Eye (tissue), 1 donor: ENCODE measurements around the gene CFAP61.

ENCODE experiments used
- DNase-seq: peaks from one replicate; pipeline ENCODE4 v3.0.0-alpha.2; 2015

The CFAP61 gene

DNA sequence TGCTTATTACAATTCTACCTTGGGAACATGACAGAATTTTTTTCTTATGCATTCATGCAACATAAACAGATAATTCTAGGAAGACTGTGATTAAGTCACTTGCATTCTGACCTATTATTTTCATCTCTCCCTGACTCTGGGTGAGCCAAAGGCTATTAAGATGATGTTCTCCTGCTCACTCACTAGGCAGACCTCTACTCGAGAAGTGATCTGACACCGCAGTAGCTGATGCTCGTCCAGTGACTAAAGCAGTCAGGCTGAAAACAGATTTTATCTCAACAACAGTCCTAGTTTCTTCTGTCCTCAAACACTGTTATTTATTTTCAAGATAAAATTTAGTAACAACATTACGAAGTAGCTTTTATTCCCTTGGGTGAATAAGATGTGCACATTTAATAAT, 17.8 kb upstream of the CFAP61 start:
- no peak for DNase-seq

DNA sequence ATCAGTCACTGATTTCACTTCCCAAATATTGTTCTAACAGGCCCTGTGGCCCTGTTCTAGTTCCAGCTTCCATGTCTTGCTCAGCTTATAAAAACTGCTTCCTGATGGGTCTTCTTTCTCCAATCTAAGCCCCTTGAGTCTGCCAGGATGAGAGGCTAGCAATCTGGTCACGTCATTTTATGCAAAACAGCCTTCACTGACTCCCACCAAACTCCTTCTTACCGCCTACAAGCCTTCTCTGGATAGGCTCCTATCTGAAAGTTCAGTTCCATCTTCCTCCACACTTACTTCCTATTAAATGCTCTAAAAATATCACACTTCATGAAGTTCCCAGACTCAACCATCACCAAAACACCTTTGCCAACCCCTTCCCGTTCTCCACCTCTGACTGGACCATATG, 15.6 kb upstream of the CFAP61 start:
- DNase-seq: no peak

DNA sequence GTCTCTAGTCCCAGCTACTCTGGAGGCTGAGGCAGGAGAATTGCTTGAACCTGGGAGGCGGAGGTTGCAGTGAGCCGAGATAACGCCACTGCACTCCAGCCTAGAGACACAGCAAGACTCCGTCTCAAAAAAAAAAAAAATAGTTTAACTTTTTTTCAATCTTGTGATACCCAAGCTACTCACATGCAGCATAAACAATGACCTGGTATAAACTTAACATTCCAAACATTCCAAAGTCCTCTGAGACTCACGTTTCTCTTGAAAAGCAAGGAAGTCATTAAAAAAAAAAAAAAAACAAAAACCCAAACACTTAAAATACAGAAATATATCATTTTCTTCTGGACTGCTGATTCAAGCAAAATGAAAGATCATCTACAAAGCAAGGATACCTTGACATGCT, 14.4 kb upstream of the CFAP61 start:
- no peak for DNase-seq

DNA sequence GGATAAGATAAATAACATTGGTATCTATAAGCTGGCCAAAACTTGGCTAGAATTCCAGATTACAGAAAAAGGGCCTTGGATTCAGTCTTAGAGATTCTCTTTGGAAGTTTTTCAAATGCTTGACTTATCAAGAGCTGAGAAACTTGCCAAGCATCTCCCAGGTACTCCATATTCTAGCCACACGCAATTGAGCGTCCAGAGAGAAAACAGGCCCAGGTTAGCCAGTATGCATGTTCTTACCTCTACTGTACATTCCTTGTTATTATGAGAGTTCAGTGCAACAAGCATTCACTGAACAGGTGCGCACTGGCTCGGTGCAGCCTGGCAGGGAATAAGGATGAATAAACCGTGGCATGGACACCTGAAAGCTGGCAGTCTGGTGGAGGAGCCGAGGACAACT, 13.7 kb upstream of the CFAP61 start:
- no peak for DNase-seq

DNA sequence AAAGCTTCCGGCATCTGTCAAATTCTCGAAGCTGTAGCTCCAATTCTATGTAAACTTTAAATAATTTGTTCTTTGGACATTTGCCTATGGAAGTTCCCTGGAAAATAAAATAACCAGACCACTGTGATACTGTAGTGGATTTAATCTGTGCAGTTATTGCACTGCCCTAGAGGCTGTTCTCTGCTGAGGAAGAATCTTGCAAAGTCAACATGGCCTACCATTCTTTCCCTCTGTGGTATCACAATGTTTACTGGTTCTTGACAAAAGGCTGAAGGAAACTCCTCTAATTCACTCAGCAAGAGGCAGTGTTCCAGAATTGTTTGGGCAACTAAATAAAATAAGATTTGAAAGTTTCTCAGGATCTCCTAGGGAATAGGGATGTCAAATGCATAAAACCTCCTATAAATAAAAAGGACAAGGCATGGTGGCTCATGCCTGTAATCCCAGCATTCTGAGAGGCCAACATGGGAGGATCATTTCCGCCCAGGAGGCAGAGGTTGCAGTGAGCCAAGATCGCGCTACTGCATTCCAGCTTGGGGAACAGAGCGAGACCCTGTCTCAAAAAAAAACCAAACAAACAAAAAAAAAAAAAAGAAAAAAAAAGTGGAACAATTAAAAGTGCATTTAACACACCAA, 12.5 kb upstream of the CFAP61 start:
- no peak for DNase-seq

DNA sequence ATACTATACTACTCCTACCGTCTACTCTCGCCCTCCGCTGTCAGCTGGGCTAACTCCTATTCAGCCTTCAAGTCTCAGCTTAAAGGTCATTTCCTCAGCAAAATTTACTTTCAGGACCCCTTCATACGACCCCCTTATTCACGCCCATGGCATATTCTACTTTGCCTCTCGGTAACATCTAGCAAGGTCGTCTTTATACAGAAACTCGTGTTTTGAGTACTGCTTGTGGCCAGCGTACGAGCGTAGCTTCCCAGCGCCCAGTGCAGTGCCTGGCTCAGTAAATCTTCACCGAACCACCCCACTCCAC, 612 bp upstream of the CFAP61 start:
- DNase-seq: no peak

DNA sequence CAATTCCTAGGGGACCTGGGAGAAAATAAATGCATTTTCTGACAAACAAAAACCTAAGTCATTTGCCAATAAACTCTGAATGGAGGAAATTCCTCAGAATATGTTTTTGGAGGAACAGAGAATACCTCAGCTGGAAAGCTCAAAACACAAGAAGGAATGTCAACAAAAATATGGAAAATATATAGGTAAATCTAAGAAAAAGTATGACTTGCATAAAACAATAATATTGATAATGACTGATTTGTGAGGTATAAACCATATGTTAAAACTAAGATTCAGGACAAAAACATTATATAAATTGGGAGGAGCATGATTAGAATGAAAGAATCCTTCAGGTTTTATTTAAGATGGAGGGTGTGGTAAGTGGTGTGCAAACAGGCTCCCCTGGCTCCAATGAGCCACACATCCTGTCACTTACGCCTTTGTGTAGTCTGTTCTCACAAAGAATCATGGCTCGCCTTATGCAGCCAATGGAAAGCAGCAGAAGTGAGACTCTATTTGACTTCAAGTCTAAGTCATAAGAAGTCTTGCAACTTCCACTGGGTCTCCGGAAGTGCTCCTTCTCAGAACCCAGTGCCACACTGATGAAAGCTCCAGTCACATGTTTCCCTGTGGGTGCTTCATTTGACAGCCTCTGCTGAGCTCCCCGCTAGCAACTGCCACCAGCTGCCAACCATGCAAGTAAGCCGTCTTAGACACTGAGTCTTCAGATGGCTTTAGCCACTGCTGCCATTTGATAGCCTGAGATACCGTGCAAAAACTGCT, 8.1 kb downstream of the CFAP61 start:
- DNase-seq: no peak

DNA sequence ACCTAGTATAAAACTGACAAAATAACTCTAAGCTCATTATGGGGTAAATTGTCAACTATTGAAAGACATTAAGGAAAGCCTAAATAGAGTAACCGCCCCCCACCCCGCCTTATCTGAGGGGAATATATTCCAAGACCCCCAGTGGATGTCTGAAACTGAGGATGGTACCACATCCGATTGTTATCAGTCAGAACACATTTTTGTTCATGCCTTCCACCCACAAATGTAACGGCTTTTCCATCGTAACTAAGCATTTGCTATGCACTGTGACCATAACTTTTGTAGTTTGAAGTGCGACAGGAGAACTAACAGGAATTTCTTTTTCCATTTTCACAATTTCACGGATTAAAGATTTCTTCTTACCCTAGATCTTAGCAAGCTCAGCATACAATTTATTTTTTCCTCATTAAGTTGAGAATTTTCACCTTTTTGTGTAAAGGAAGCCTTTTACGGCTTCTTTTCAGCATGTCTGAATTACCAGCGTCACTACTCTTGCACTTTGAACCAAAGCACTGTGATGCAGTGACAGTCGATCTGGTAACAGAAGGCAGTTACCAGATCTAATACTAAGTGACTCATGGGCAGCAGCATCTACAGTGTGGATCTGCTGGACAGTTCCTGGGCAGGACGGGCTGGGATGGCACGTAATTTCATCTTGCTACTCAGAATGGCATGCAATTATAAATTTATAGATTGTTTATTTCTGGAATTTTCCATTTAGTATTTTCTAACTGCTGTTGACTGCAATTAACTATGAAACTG, 11.8 kb downstream of the CFAP61 start:
- no peak for DNase-seq

DNA sequence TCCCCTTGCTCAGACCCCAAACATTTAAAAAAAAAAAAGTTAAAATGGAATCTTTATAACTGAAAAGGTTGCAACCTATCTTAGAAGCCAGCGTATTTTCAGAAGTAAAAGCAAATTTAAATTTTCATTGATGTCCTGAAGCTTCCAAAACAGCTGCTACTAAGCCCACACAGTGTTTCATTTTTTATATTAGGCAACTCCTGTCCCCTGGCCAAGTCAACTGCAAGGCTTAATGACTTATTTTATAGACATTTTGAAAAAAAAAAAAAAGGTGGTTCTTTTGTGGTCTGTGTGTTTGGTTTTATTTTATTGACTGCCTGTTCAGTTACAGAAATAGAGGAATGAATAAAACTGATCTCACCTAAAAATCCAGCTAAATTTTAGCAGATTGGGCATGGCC, 13.0 kb downstream of the CFAP61 start:
- no peak for DNase-seq

DNA sequence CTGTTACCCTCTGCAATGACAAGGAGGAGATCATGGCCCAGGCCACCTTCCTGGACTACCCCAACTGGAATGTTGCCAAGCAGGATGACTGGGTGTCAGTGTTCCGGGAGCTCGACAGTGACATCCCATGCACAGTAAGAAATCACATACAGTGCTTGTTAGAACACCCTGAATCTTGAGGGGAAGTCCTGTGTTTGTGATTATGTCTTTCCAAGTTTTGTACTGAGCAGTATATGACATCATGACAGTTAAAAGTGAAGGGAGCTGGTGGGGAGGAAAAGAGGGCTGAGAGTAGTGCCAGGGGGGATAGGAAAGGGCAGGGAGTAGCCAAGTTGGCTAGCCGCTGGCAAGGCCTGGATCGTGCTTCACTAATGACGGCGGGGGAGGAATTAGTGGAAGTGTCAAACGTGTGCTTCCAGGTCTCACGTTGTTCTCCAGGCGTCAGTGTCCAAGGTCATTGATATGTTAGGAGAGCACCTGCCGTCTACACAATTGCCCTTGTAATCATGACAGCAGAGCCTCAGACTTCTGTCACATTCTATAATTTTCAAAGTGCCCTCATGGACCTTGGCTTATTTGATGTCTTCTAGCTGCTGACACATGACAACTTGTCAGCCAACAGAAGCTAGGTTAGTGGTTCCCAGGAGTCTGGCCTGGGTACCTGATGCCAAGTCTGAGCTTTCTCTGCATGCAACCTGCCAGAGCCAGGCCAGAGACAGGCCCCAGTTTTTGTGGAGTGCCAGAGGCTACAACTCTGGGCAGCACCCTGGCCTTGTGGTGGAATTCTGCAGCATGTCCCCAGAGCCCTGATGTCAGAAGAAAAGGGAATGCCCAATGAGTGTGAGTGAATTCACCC, 18.8 kb downstream of the CFAP61 start:
- DNase-seq: no peak

DNA sequence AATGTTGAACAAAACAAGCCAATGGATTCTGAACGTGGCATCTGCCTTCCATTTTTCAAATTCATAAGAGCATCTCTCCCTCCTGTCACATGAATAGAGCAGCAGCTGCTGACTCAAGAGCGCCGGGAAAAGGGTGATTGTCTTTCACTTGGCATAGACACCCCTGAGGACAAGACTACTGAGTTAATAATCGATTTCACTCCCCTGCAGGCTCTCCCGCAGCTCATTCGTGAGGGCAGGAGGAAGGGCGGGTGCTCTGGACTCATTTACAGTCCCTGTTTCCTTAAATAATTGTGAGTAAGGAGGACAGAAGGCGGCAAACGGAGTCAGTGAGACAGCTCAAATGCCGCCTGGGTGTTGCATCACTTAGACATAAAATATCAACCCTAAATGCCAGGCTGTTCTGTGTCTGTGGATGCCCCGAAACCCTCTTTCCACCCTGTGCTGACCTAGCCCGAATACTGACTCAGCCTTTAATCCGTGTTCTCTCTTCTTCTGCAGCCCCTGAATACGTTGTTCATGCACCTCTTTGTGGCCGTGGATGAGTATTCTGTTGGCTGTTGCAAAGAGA, 21.6 kb downstream of the CFAP61 start:
- peak; percentile 55 for DNase-seq

DNA sequence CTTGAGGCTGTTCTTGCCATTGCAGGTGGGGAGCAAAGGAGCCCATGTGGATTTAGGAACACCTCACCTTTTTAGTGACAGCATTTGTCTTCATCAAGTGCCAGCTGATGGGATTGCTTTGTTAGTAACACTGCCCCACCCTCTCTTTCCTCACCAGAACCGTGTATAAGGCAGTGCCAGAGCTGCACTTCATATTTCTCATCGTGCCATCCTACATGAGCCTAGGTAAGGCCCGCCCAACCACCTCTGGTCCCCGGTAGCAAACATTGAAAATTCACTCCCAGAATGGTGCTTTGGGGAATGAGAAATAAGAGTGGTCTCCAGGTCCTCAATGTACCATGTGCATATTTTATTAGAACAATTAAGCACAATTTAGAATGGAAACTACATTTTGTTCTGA, 22.7 kb downstream of the CFAP61 start:
- DNase-seq: no peak

DNA sequence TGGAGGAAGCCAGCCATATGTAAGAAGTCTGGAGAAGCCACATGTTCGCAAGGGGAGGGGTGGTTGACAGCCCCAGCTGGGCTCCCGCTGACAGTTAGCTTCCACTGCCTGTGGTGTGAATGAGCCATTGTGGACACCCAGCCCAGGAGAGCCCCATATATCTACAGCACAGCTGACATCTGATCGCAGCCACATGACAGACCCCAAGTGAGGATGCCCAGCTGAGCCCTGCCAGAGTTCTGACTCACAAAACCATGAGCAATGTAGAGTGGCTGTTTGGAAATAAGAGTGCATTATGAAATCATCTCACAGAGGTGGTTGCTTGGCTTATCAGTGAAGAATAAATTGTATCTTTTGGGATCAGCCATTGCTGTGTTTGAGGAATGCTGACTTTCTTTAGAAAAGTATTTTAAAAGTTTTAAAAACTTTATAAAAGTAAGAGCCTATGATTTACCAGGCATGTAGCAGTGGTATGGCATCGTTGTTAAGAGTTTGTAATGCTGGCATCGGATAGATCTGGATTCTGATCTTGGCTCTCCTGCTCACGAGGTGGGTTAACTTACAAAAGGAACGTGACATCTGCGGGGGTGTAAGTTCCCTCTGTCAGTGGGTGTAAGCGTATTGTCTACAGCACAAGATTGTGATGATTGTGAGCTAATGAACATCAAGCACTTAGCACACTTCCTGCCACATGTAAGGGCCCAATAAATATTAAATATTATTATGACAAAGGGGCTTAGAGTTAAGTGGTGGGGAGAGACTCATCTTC, 24.1 kb downstream of the CFAP61 start:
- DNase-seq: peak; percentile 67

DNA sequence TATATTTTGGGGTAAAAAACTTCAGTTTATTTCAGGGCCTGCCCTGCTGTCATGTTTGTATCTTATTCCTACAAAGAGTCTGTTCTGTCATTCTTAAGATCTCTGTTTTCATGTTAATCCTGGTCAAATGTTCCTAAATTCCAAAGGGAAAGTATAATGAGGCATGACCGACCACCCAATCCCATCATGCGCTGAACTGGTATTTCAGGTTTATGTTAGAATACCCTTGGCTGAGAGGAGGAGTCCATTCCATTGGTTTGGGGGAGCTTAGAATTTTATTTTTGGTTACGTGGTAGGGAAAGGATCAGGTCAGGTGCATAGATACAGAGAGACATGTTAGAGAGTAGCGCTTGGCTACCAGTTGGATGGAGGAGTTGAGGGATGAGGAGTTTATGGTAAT, 25.7 kb downstream of the CFAP61 start:
- no peak for DNase-seq

DNA sequence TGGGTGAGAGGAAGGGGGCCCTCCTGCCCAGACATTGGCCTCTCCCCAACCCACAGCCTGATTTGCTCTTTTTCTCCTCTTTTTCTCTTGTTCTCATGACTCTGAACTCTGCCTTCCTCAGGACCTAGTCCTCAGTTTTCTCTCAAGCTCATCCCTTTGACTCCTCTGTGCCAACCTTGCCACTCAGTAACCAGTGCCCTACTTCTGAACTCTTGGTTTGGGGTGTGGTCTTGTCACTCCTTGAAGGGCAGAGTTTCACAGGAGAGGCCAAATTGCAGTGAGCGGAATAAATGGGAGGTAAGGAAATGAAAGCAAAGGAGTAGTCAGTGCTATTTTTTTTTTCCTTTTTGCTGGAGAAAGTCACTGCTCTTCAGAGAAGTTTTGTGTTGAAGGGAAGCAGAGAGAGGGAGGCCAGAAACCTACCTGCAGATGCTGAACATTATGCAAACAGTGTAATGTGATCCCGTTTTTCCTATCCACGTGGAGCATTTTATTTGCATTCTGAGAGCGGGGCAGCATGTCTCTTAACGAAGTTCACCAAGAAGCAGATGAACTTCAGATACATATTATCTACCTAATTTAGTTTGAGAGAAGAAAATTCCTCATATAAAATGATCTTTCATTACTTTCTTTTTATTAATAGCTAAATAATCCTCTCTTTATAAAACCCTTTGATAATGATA, 26.9 kb downstream of the CFAP61 start:
- DNase-seq: no peak

DNA sequence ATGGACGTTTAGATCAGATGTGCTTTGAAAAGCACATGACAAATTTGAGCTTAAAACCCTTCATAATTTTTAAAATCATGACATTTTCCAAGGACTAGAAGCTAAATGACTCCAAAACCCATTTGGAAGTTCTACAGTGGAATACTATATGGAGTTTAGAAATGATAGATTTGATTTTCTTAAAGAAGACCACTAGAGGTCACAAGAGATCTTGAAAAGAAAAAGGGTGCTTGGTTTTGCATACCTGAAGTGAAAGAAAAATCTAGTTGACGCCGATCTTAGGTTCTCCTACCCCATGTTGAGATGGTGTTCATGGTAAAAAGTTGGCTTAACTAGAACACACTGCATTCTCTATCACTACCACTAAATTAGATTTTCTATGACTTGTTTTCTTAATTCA, 31.5 kb downstream of the CFAP61 start:
- peak; percentile 63 for DNase-seq

DNA sequence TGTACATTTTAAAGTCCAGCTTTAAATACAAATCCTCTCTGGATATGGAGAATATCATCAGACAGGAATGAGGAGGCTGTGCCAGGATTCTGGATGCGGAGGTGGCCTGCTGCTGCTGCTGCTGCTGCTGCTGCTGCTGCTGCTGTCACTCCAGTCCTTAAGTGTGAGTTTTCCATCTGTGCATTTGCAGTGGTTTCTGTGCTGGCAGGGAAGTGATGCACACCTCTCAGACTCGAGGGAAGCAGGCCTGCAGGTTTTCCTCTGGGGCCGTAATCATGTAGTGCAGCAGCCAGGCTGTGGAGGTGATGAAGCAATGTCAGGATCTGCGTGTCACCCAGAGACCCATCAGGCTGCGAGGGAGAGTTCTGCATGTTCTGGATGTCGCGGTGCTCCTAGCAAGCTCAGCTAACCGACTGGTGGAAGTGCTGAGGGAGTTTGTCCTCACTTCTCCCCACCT, 32.0 kb downstream of the CFAP61 start:
- peak; percentile 29 for DNase-seq

DNA sequence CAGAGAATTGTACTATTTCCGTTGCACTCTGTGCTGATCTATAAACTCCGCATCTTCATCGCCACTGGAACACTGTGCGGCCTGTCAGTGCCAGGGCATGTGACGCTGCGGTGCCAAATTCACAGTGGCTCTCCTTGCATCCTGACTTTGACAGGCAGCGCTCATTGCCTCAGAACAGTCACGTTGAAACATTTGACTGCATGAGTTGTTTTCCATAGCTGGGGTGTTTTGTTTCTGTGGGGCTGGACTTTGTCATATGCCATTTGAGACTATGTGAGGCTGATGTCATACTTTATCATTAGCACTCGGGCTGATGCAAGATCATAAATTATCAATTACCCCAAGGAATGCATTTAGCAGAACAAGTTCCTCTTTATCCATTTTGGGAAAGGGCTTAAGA, 32.7 kb downstream of the CFAP61 start:
- no peak for DNase-seq

DNA sequence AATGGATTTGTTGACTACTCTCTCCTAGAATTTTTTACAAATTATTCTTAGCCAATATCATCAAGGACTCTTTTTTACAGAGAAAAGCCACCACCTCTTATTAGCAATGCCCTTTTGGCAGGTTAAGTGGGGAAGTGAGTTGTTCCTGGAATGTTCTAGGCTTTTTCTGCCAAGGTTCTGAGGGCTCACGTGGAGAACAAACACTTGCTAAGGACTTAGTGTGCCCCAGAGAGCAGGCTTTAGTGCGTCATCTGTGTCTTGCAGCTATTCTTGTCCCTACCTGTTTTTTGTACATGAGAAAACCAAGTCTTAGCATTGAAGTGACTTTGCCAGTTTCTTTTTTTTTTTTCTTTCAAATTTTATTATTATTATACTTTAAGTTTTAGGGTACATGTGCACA, 33.5 kb downstream of the CFAP61 start:
- DNase-seq: no peak

DNA sequence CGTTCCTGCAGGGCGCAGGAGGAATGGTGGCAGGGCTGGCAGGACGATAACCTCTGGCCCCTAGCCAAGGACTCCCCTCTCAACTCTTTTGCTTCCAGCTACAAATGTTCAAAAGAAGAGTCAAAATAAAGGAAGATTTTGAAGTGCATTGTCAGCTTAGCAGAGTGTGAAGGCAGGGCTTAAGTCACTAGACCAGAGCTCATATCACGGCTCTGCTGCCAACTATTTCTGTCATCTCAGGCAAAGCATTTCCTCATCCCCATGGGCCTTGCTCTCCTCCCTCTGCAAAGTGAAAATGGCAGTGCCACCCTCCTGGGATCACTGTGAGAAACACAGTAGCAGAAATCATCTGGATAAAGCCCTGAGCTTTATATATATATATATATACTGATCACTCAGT, 36.7 kb downstream of the CFAP61 start:
- DNase-seq: peak; percentile 42

DNA sequence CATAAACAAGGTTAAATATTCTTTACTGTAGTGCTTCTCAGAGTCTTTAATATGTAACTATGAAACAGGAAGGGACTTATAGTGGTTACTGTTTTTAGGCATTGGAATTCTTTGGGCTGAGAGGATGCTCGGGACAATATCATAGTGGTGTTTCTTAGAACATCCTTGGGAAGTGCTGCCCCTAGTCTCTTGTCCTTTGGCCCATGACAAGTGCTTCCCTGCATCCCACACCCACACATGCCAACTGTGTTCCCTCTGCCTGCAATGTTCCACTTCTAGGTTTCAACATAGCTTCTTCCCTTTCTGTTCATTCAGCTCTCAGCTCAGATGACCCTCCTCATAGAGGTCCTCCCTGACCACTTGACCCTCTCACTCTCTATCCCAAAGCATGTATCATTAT, 37.6 kb downstream of the CFAP61 start:
- no peak for DNase-seq
